GM12801 (cell line): ENCODE measurements around the gene CAPSL.

ENCODE experiments used
- CTCF ChIP-seq: IDR thresholded peaks from one replicate; pipeline ENCODE4 v1.5.1; 2011; ENCODE audit warnings: control low read depth; ENCODE audit not compliant: insufficient read length; ENCODE audit errors: extremely low read depth

Gene CAPSL

DNA sequence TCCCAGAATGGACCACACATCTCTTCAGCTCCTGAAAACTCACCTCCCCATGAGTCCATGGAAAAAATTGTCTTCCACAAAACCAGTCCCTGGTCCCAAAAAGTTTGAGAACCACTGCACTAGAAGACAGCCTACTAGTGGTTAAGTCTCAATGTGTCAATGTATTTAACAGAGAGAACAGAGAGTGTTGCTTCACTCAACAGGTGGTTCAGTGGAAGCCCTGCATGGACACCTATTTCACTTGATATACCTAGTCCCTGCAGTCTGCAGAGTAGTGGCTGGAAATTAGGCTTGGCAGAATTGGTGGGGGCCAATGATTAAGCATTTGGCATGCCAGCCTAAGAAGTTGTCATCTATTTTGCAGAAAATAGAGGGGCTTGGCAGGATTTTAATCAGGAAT is 58.8 kb downstream of the CAPSL start:
- no peak for TF ChIP-seq CTCF

- TF ChIP-seq CTCF: no peak
These were observed 59.3 kb downstream of the CAPSL start for GRCh38 chr5:35879096-35879495.

DNA sequence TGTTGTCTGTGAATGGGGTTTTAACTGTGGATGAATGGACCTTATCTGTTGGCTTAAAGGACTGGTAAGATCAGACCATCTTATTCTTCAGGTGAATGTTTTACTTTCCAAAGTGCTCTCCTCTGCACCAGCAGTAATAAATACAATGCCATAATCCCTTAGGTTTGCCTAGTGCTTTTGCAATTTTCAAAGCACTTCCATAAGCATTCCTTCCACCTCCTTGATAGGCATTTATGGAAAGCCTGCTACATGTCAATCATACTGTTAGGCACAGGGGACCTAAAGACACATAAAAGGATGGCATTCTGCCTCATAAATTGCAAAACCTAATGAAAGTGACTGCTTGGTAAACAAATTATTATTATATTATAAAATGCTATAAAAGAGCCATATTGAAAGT is 60.3 kb downstream of the CAPSL start:
- TF ChIP-seq CTCF: no peak

GRCh38 chr5:35877655-35878054 is 60.8 kb downstream of the CAPSL start:
- TF ChIP-seq CTCF: no peak

DNA sequence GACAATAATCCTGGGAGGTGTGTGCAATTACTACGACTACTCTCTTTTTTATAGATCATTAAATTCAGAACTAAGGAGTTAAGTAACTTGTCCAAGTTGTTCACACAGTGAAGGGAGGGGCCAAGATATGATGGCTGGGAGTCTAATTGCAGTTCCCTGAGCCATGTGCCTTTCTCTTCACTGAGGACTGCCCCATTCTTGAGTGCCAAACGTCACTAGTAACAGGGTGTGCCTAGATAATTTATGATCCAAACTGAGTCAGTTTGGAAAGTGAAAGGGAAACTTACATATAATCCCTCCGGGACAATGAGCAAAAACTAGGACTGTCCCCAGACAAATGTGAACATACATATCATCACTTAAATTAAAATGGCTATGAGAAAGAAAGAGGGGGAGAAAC is 61.5 kb downstream of the CAPSL start:
- TF ChIP-seq CTCF: no peak

DNA sequence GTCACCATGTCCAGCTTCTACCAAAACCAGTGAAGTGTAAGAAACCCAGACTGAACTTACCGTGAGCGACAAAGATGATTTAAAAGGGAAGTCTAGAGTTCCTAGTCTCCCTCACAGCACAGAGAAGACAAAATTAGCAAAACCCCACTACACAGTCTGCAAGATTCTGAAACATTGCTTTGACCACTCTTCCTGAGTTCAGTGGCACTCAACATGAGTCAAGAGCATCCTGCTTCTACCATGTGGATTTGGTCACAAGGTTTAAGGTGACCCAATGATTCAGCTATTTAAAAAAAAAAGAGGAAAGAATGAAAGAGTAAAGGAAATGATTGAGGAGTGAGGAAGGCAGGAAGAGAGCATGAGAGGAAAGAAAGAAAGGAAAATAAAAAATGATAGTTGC is 62.0 kb downstream of the CAPSL start:
- no peak for TF ChIP-seq CTCF

- TF ChIP-seq CTCF: no peak
These were observed 67.8 kb downstream of the CAPSL start for GRCh38 chr5:35870605-35871004.
